Fibroblast of peridontal ligament (primary cell): ENCODE results near the gene MLXIP.
A peak's percentile ranks its signal among the peaks of the same experiment; 100 is the strongest.

Experiments
- DNase-seq: peaks from one replicate; pipeline ENCODE4 v3.0.0-alpha.2; 2010; ENCODE audit errors: extremely low read depth

The MLXIP gene

GRCh38 chr12:122187466-122187865 lies 108.9 kb downstream of the MLXIP start:
- no peak for DNase-seq

GRCh38 chr12:122189626-122190475 lies 111.3 kb downstream of the MLXIP start:
- DNase-seq = no peak

DNA sequence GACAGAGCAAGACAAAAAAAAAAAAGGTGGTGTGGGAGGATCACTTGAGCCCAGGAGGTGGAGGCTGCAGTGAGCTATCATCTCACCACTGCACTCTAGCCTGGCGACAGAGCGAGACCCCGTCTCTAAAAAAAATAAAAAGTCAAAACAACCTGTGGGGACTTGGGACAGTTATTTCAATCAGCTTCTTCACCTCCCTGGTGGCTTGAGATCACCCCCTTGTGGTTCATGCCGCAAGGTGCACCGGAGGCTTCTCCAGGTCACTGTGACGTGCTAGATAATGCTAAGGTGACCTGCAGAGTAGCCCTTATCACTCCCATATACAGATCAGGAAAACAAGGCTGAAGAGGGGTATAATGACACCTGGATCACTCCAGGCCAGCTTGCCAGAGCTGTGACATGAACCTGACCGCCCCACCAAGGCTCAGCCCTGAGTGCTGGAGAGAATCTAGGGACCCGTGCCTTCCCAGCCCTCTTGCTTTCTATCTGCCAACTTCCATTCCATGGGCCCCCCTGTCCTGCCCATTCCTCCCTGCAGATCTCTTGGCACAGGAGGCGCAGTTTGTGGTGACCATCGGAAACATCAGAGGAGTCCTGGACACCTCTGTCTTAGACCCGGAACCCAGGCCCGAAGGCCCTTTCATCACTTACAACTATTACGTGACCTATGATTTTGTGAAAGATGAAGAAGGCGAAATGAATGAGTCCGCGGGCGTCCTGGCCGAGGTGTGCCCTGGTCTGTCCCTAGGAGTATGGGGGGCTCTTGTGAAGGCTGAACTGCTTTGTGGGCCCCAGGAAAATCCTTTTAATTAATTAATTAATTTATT lies 112.5 kb downstream of the MLXIP start:
- peak; percentile 54 for DNase-seq

- DNase-seq = no peak
Measured at GRCh38 chr12:122192441-122192840, 113.9 kb downstream of the MLXIP start.

- no peak for DNase-seq
Measured at GRCh38 chr12:122194804-122195203, 116.2 kb downstream of the MLXIP start.

- DNase-seq = no peak
Measured at GRCh38 chr12:122195405-122195804, 116.8 kb downstream of the MLXIP start.
